ENCODE results near the gene ADAM12.

DNA sequence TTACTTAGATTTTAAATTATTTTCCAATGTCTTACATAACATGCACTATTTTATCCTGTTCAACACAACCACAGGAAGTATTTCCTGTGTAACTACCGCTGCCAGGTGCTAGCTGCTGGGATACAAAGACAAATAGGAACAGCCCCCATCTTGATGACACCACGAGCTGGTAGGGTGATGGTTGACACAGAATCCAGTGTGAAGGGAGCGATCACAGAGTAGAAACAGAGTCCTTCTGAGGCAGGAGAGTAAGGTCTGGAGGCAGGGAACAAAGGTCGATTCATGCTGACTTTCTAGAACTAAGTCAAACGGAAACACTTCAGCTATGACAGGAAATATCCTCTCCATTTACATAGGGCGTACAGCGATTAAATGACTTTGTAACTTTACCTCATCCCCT is 232.3 kb downstream of the ADAM12 start:
- TF ChIP-seq, protein P1, sequence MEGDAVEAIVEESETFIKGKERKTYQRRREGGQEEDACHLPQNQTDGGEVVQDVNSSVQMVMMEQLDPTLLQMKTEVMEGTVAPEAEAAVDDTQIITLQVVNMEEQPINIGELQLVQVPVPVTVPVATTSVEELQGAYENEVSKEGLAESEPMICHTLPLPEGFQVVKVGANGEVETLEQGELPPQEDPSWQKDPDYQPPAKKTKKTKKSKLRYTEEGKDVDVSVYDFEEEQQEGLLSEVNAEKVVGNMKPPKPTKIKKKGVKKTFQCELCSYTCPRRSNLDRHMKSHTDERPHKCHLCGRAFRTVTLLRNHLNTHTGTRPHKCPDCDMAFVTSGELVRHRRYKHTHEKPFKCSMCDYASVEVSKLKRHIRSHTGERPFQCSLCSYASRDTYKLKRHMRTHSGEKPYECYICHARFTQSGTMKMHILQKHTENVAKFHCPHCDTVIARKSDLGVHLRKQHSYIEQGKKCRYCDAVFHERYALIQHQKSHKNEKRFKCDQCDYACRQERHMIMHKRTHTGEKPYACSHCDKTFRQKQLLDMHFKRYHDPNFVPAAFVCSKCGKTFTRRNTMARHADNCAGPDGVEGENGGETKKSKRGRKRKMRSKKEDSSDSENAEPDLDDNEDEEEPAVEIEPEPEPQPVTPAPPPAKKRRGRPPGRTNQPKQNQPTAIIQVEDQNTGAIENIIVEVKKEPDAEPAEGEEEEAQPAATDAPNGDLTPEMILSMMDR (IDR thresholded peaks at IDR 0.05; ENCODE audit: low read depth, low read length, poor library complexity, severe bottlenecking): no peak
- TF ChIP-seq EZH2phosphoT487 (IDR thresholded peaks at IDR 0.05; ENCODE audit: borderline replicate concordance, low read length): no peak

All from DOHH2 (cell line).